ENCODE results near the gene IL22RA1. TPM values are rescaled to one million over a fixed set of nuclear protein-coding genes. Genes with fewer than 3 reads are reported as not detected.
A peak's percentile ranks its signal among the peaks of the same experiment; 100 is the strongest.

The IL22RA1 gene
- total and polyA plus RNA-seq, 2 donors from 2014 or later, result 1.4 TPM

DNA sequence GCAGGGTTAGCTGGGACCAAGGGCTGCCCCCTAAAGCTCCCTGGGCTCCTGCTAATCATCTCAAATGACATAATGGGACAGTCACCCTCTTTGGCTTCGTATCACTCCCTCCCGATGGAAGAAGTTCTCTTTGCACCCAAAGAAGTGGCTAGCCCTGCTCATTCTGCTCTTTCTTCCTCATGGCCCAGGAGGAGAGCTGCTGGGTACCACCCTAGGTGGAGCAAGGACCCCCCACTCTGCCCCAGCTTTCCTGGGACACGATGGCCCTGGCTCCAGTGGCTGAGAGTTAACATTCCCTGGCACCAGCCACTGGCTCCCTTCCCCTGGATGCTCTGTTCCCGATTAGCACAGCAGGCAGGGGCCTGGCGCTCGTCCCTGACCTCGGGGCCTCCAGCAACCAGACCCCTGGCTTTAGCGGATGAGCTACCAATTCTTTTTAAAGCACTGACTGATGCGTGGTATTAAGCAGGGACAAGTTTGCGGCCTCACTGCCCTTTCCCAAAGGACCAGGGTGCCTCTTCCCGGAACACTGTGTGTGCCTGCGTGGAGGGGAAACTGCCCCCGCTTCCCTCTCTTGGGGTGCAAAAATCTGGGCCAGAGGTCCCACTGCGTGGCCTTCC, 32.2 kb downstream of the IL22RA1 start:
- Histone ChIP-seq H3K9ac (ENCODE audit: low read length in 3 of 3) (no peak overlapping the region), H3K27me3 (ENCODE audit: control insufficient read depth, insufficient read depth, low read length) (no peaks in the 10 kb centered on the region), H3K4me3 (ENCODE audit: low read length in 3 of 3) (no peak overlapping the region), H3K9me3 (ENCODE audit: control insufficient read depth in 2 of 3, insufficient read depth in 1 of 3, low read length in 3 of 3) (no peaks in the 10 kb centered on the region), H3K4me1 (ENCODE audit: control insufficient read depth in 2 of 3, insufficient read depth in 2 of 3, low read depth in 1 of 3, low read length in 3 of 3) (peaks cover 0 to 3% (median 0%) of the 10 kb centered on the region in 3 donors), H3K36me3 (ENCODE audit: control insufficient read depth in 2 of 3, insufficient read depth in 3 of 3, low read length in 3 of 3) (no peaks in the 10 kb centered on the region), H3K27ac (ENCODE audit: low read depth in 2 of 2, low read length in 2 of 2) (no peak overlapping the region)
- DNase-seq (no peak), FAIRE-seq (no peak)
- intact Hi-C loops (cut with DNase I), result no loop called here
- TF ChIP-seq, protein P1, sequence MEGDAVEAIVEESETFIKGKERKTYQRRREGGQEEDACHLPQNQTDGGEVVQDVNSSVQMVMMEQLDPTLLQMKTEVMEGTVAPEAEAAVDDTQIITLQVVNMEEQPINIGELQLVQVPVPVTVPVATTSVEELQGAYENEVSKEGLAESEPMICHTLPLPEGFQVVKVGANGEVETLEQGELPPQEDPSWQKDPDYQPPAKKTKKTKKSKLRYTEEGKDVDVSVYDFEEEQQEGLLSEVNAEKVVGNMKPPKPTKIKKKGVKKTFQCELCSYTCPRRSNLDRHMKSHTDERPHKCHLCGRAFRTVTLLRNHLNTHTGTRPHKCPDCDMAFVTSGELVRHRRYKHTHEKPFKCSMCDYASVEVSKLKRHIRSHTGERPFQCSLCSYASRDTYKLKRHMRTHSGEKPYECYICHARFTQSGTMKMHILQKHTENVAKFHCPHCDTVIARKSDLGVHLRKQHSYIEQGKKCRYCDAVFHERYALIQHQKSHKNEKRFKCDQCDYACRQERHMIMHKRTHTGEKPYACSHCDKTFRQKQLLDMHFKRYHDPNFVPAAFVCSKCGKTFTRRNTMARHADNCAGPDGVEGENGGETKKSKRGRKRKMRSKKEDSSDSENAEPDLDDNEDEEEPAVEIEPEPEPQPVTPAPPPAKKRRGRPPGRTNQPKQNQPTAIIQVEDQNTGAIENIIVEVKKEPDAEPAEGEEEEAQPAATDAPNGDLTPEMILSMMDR (IDR thresholded peaks at IDR 0.05; ENCODE audit: borderline replicate concordance, extremely low read depth, insufficient read depth), result no peak

DNA sequence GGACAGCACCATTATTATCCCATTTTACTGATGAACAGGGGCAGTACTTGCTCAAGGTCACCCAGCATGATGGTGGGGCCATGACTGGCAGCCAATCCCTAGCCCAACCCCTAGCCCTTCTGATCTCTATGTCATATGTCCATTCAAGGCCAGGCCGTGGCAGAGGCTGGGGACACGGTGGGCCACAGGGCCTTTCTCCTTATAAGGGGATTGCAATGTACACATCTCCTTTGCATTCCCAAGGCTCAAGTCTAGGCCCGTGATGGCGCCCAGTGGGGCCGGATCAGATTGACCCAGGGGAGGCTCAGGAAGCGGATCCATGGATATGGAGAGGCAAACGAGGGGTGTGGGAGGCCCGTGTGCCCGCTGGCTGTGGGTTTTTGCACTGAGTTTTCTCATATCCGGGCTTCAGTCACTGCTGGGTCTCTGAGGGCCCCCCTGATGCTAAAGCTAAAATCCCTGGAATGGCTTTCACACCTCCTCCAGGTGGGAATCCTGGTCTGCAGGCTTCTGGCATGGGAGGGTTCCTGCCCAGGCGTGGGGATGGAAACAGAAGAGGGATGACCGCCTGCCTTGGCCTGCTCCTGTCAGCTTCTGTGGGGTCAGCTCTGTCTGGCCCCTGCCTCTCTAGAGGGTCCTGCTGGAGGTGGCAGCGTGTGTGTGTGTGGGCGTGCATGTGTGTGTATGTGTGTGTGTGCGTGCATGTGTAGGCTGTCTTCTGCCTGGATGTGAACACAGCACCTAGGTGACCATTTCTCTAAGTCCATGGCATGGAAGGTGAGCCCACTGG, 33.1 kb downstream of the IL22RA1 start:
- Histone ChIP-seq H3K4me3 (ENCODE audit: low read length in 3 of 3) (no peak overlapping the region), H3K27ac (ENCODE audit: low read depth in 2 of 2, low read length in 2 of 2) (no peak overlapping the region), H3K9me3 (ENCODE audit: control insufficient read depth in 2 of 3, insufficient read depth in 1 of 3, low read length in 3 of 3) (no peaks in the 10 kb centered on the region), H3K4me1 (ENCODE audit: control insufficient read depth in 2 of 3, insufficient read depth in 2 of 3, low read depth in 1 of 3, low read length in 3 of 3) (peaks cover 0 to 3% (median 0%) of the 10 kb centered on the region in 3 donors), H3K36me3 (ENCODE audit: control insufficient read depth in 2 of 3, insufficient read depth in 3 of 3, low read length in 3 of 3) (no peaks in the 10 kb centered on the region), H3K27me3 (ENCODE audit: control insufficient read depth, insufficient read depth, low read length) (no peaks in the 10 kb centered on the region), H3K9ac (ENCODE audit: low read length in 3 of 3) (no peak overlapping the region)
- intact Hi-C loops (cut with DNase I), result no loop called here
- DNase-seq, result no peak
- no peak for FAIRE-seq
- TF ChIP-seq, protein P1 (IDR thresholded peaks at IDR 0.05; ENCODE audit: borderline replicate concordance, extremely low read depth, insufficient read depth), result no peak

- H3K4me1 ChIP-seq (ENCODE audit: control insufficient read depth in 2 of 3, insufficient read depth in 2 of 3, low read depth in 1 of 3, low read length in 3 of 3), result peaks cover 0 to 4% (median 0%) of the 10 kb centered on the region in 3 donors
- no peak overlapping the region for H3K9ac ChIP-seq (ENCODE audit: low read length in 3 of 3)
- intact Hi-C loops (cut with DNase I), result no loop called here
- TF ChIP-seq, protein P1 (IDR thresholded peaks at IDR 0.05; ENCODE audit: borderline replicate concordance, extremely low read depth, insufficient read depth), result no peak
- FAIRE-seq (no peak), DNase-seq (no peak)
- H3K27ac ChIP-seq (ENCODE audit: low read depth in 2 of 2, low read length in 2 of 2), result peak overlapping the region; percentile 3 to 64
- no peaks in the 10 kb centered on the region for H3K36me3 ChIP-seq (ENCODE audit: control insufficient read depth in 2 of 3, insufficient read depth in 3 of 3, low read length in 3 of 3)
- H3K4me3 ChIP-seq (ENCODE audit: low read length in 3 of 3), result no peak overlapping the region
- no peaks in the 10 kb centered on the region for H3K27me3 ChIP-seq (ENCODE audit: control insufficient read depth, insufficient read depth, low read length)
- no peaks in the 10 kb centered on the region for H3K9me3 ChIP-seq (ENCODE audit: control insufficient read depth in 2 of 3, insufficient read depth in 1 of 3, low read length in 3 of 3)
These were observed 33.8 kb downstream of the IL22RA1 start for GRCh38 chr1:24109166-24109483.
